ENCODE measurements around the gene HOXA4.

Gene HOXA4

GRCh38 chr7:27096768-27097514 lies 33.6 kb downstream of the HOXA4 start:
- no peak for DNase-seq (ENCODE audit: low read depth)
- H3K4me3 ChIP-seq (ENCODE audit: low read depth, low read length): peak overlapping the region; percentile 91
- in situ Hi-C loops (cut with HindIII; ENCODE audit: low sequenced_read_pairs): no loop called here
- TF ChIP-seq CTCF (IDR thresholded peaks at IDR 0.05; ENCODE audit: low read depth, low read length, missing control alignments): no peak

GRCh38 chr7:27095897-27096767 lies 34.4 kb downstream of the HOXA4 start, which contains the start of gene HOXA1:
TSS of gene HOXA1 (minus strand) at chr7:27096000. CDS start at chr7:27095912, 88 bp downstream.
- TF ChIP-seq CTCF (IDR thresholded peaks at IDR 0.05; ENCODE audit: low read depth, low read length, missing control alignments): no peak
- in situ Hi-C loops (cut with HindIII; ENCODE audit: low sequenced_read_pairs): no loop called here
- H3K4me3 ChIP-seq (ENCODE audit: low read depth, low read length): peak within 1 kb of the TSS; percentile 91
- DNase-seq (ENCODE audit: low read depth): peak; percentile 79

DNA sequence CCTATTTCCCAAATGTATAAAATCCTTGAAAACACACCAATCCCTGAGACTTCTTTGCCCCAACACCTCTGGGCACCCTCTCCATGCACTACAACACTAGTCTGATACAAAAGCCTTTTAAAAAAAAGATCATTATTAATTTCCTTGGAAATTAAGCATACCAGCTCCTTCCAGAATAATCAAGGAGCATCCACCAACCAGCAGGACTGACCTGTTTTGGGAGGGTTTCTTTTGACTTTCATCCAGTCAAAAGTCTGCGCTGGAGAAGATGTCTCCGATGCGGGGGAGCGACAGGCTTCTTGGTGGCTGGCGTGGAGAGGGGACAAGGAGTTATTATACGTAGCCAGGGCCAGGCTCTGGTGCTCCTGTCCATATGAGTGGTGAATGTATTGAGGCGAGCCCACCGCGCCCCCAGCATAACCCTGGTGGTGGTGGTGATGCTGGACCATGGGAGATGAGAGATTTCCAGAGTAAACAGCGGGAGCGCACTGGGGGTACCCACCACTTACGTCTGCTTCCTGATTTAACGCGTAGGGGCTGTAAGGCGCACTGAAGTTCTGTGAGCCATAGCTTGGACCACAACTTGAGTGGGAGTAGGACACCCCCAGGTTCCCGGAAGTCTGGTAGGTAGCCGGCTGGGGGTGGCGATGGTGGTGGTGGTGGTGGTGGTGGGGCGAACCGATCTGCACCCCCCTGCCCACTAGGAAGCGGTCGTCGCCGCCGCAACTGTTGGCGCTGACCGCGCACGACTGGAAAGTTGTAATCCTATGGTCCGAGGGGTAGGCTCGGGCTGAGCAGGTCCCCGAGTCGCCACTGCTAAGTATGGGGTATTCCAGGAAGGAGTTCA lies 35.3 kb downstream of the HOXA4 start:
- peak overlapping the region; percentile 91 for H3K4me3 ChIP-seq (ENCODE audit: low read depth, low read length)
- in situ Hi-C loops (cut with HindIII; ENCODE audit: low sequenced_read_pairs): no loop called here
- DNase-seq (ENCODE audit: low read depth): no peak
- TF ChIP-seq CTCF (IDR thresholded peaks at IDR 0.05; ENCODE audit: low read depth, low read length, missing control alignments): no peak

DNA sequence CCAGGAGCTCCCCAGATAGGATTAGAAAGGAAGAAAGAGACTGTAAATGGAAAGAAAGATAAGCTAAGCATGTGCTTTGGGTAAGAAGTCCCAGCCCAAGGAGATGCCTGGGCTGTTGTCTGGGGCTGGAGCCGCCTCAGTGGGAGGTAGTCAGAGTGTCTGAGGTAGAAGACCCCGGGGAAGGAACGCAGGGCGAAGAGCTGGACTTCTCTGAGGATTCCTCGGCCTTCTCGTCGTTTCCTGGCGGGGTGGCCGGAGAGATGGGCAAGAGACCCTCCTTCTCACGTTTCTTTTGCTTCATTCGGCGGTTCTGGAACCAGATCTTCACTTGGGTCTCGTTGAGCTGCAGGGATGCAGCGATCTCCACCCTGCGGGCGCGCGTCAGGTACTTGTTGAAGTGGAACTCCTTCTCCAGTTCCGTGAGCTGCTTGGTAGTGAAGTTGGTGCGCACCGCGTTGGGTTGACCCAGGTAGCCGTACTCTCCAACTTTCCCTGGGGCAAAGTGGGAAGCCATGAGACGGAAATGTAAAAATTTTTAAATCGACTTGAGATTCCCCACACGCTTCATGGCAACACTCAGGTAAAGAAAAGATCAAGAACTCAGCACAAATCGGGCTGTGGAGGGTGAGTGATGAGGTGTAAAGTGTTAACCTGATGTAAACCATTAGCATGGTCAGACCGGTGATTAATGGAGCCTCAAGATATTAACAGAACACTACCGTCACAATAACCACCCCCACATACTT lies 36.1 kb downstream of the HOXA4 start:
- no peak overlapping the region for H3K4me3 ChIP-seq (ENCODE audit: low read depth, low read length)

DNA sequence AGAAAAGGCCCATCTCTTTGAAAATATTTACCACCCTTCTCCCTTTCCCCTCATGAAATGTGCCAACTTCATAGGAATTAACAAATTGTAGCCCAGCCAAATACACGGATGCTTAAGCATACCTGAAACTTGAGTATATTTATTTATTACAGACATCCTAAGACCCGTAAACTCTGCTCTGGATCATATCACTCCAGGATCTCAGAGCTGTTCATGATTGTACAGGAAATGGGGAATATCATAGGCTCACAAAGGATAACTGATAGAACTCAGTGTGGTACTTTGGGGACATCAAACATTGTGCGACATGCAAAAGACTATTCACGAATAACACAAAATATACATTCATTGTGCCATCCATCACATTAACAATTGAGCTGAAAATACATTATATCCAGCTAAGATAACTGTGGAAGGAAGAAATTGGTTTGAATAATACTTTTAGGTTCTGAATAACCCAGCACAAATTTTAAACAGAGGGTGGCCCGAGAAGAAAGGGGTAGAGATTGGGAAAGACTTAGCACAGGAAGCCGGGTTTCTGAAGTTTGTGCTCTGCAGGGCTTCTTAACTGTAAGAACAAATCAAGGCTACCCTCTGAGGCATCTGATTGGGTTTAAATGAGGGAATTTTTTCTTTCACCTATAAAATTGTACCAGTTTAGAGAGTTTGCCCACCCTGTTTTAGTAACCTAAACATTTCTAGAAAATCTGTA lies 37.2 kb downstream of the HOXA4 start:
- no peak for TF ChIP-seq CTCF (IDR thresholded peaks at IDR 0.05; ENCODE audit: low read depth, low read length, missing control alignments)
- in situ Hi-C loops (cut with HindIII; ENCODE audit: low sequenced_read_pairs): no loop called here
- no peak for DNase-seq (ENCODE audit: low read depth)
- no peak overlapping the region for H3K4me3 ChIP-seq (ENCODE audit: low read depth, low read length)

More for the DNA sequence above, 36.1 kb downstream of the HOXA4 start:
- DNase-seq (ENCODE audit: low read depth): no peak
- in situ Hi-C loops (cut with HindIII; ENCODE audit: low sequenced_read_pairs): no loop called here
- TF ChIP-seq CTCF (IDR thresholded peaks at IDR 0.05; ENCODE audit: low read depth, low read length, missing control alignments): no peak
